IPS DF 6.9 (cell line): ENCODE results near the gene DDIT3.
A peak's percentile ranks its signal among the peaks of the same experiment; 100 is the strongest.
"Not testable (repeated sequence)": the region's sequence is repeated elsewhere in the genome, so short reads cannot be mapped to it uniquely, and the experiment has no call there.

ENCODE experiments used
- DNase-seq: peaks from one replicate; pipeline ENCODE4 v3.0.0-alpha.2; 2013; ENCODE audit warnings: low read depth, low spot score
- H3K27ac ChIP-seq: one replicate; pipeline ENCODE4 v1.5.1; 2013; ENCODE audit warnings: low read length, control low read depth
- H3K27me3 ChIP-seq: 2 replicates; pipeline ENCODE4 v1.6.1; 2013; ENCODE audit warnings: mild to moderate bottlenecking, low read length; ENCODE audit not compliant: control insufficient read depth, insufficient read depth
- H3K36me3 ChIP-seq: 2 replicates; pipeline ENCODE4 v1.6.1; 2013; ENCODE audit warnings: low read length; ENCODE audit not compliant: control insufficient read depth, insufficient read depth
- H3K4me1 ChIP-seq: 2 replicates; pipeline ENCODE4 v1.6.1; 2013; ENCODE audit warnings: low read length; ENCODE audit not compliant: control insufficient read depth, insufficient read depth
- H3K4me3 ChIP-seq: 2 replicates; pipeline ENCODE4 v1.5.1; 2013; ENCODE audit warnings: mild to moderate bottlenecking, low read length
- H3K9me3 ChIP-seq: 2 replicates; pipeline ENCODE4 v1.6.1; 2013; ENCODE audit warnings: low read length, inconsistent platforms; ENCODE audit not compliant: control insufficient read depth, insufficient read depth
- WGBS: extraction: QIAGEN DNeasy Blood & Tissue Kit; methylation state at CpG from one replicate; pipeline ENCODE4 v1.1.7; 2013; ENCODE audit warnings: mixed read lengths, missing lambda C conversion rate; ENCODE audit not compliant: insufficient read length, insufficient coverage; 5-methylcytosine and 5-hydroxymethylcytosine counted together

DDIT3 gene

GRCh38 chr12:57520053-57520818 lies at the start of gene DDIT3:
TSS of gene DDIT3 (minus strand) at chr12:57520514. CDS start at chr12:57517406, 3,108 bp downstream.
- no peak within 1 kb of the TSS for H3K27ac ChIP-seq
- H3K4me3 ChIP-seq: peak within 1 kb of the TSS; percentile 77; the same call in 1 of the 2 replicates
- DNase-seq: peak; percentile 94
- H3K9me3 ChIP-seq: no peaks in the 10 kb centered on the region
- no peaks in the 10 kb centered on the region for H3K27me3 ChIP-seq
- peaks cover 16% of the 10 kb centered on the region for H3K36me3 ChIP-seq
- peaks cover 5% of the 10 kb centered on the region; the same call in 1 of the 2 replicates for H3K4me1 ChIP-seq
- WGBS: no CpG with 5 or more reads among the region's 52 CpGs

- Histone ChIP-seq H3K27ac (no peak overlapping the region), H3K4me1 (no peaks in the 10 kb centered on the region), H3K36me3 (peaks cover 21% of the 10 kb centered on the region), H3K4me3 (no peak overlapping the region), H3K9me3 (no peaks in the 10 kb centered on the region), H3K27me3 (no peaks in the 10 kb centered on the region)
- no CpG with 5 or more reads among the region's 18 CpGs for WGBS
- DNase-seq: no peak
Measured at GRCh38 chr12:57569858-57570257, 49.5 kb upstream of the DDIT3 start.

- no peak for DNase-seq
- no CpG with 5 or more reads among the region's 6 CpGs for WGBS
- Histone ChIP-seq H3K27ac (no peak overlapping the region), H3K4me3 (no peak overlapping the region), H3K36me3 (peaks cover 23% of the 10 kb centered on the region), H3K27me3 (no peaks in the 10 kb centered on the region), H3K9me3 (no peaks in the 10 kb centered on the region), H3K4me1 (no peaks in the 10 kb centered on the region)
Measured at GRCh38 chr12:57568838-57569237, 48.5 kb upstream of the DDIT3 start.

GRCh38 chr12:57564178-57564740 lies 43.9 kb upstream of the DDIT3 start:
- no peaks in the 10 kb centered on the region for H3K9me3 ChIP-seq
- no peaks in the 10 kb centered on the region for H3K27me3 ChIP-seq
- no peaks in the 10 kb centered on the region for H3K4me1 ChIP-seq
- no peak overlapping the region for H3K27ac ChIP-seq
- H3K4me3 ChIP-seq: no peak overlapping the region
- no peak for DNase-seq
- peaks cover 6% of the 10 kb centered on the region for H3K36me3 ChIP-seq
- no CpG with 5 or more reads among the region's 7 CpGs for WGBS

GRCh38 chr12:57563358-57563757 lies 43.0 kb upstream of the DDIT3 start:
- Histone ChIP-seq H3K4me3 (no peak overlapping the region), H3K4me1 (no peaks in the 10 kb centered on the region), H3K9me3 (no peaks in the 10 kb centered on the region), H3K36me3 (peaks cover 3% of the 10 kb centered on the region; the same call in 1 of the 2 replicates), H3K27me3 (no peaks in the 10 kb centered on the region), H3K27ac (no peak overlapping the region)
- WGBS: no CpG with 5 or more reads among the region's 4 CpGs
- no peak for DNase-seq

- H3K36me3 ChIP-seq, DNase-seq, H3K4me3 ChIP-seq, H3K27me3 ChIP-seq, H3K4me1 ChIP-seq, H3K27ac ChIP-seq, H3K9me3 ChIP-seq: not testable (repeated sequence)
- WGBS: no CpG with 5 or more reads among the region's 1 CpG
Measured at GRCh38 chr12:57561117-57561516, 40.8 kb upstream of the DDIT3 start.

GRCh38 chr12:57560516-57560915 lies 40.2 kb upstream of the DDIT3 start:
- no peaks in the 10 kb centered on the region for H3K9me3 ChIP-seq
- no CpG with 5 or more reads among the region's 2 CpGs for WGBS
- peaks cover 2% of the 10 kb centered on the region; the same call in 1 of the 2 replicates for H3K4me1 ChIP-seq
- no peak for DNase-seq
- H3K36me3 ChIP-seq: peaks cover 3% of the 10 kb centered on the region; the same call in 1 of the 2 replicates
- no peak overlapping the region for H3K27ac ChIP-seq
- H3K4me3 ChIP-seq: no peak overlapping the region
- no peaks in the 10 kb centered on the region for H3K27me3 ChIP-seq

GRCh38 chr12:57558864-57559263 lies 38.5 kb upstream of the DDIT3 start:
- Histone ChIP-seq H3K4me3 (no peak overlapping the region), H3K4me1 (peaks cover 2% of the 10 kb centered on the region; the same call in 1 of the 2 replicates), H3K27me3 (no peaks in the 10 kb centered on the region), H3K36me3 (peaks cover 1% of the 10 kb centered on the region; the same call in 1 of the 2 replicates), H3K27ac (no peak overlapping the region), H3K9me3 (no peaks in the 10 kb centered on the region)
- no peak for DNase-seq
- WGBS: no CpG with 5 or more reads among the region's 4 CpGs

- DNase-seq: no peak
- Histone ChIP-seq H3K4me1 (peaks cover 2% of the 10 kb centered on the region; the same call in 1 of the 2 replicates), H3K9me3 (no peaks in the 10 kb centered on the region), H3K4me3 (no peak overlapping the region), H3K27ac (no peak overlapping the region), H3K36me3 (no peaks in the 10 kb centered on the region), H3K27me3 (no peaks in the 10 kb centered on the region)
- no CpG with 5 or more reads among the region's 1 CpG for WGBS
Measured at GRCh38 chr12:57554897-57555296, 34.6 kb upstream of the DDIT3 start.

- H3K9me3 ChIP-seq: no peaks in the 10 kb centered on the region
- H3K27me3 ChIP-seq: no peaks in the 10 kb centered on the region
- peaks cover 3% of the 10 kb centered on the region; the same call in 1 of the 2 replicates for H3K4me1 ChIP-seq
- no peaks in the 10 kb centered on the region for H3K36me3 ChIP-seq
- no CpG with 5 or more reads among the region's 2 CpGs for whole genome bisulfite sequencing
- H3K4me3 ChIP-seq: no peak overlapping the region
- H3K27ac ChIP-seq: no peak overlapping the region
- no peak for DNase-seq
Measured at GRCh38 chr12:57554453-57554852, 34.1 kb upstream of the DDIT3 start.
